ENCODE results near the gene C14orf119.

The C14orf119 gene

DNA sequence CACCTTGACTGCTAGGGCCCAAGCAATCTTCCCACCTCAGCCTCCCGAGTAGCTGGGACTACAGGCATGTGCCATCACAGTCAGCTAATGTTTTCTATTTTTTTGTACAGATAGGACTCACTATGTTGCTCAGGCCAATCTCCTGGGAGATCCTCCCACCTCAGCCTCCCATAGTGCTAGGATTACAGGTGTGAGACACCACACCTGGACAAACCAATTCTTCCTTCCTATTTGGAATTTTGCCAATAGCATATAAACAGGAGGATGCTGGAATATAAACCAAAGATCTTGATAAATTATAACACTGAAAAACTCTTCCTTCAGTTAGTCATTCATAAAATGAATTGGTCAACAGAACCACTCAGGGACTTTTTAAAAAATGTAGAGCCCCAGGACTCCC, 8.7 kb upstream of the C14orf119 start:
- Histone ChIP-seq H3K79me2 (ENCODE audit: control insufficient read depth, low read length) (peaks cover 15% of the 10 kb centered on the region), H3K36me3 (ENCODE audit: control insufficient read depth, low read length) (peaks cover 95% of the 10 kb centered on the region), H3K4me1 (ENCODE audit: control insufficient read depth, low read length) (no peaks in the 10 kb centered on the region), H3K27me3 (ENCODE audit: control insufficient read depth, low read length) (no peaks in the 10 kb centered on the region), H4K20me1 (ENCODE audit: control insufficient read depth, insufficient read depth, low read depth, low read length) (no peaks in the 10 kb centered on the region), H3F3A (ENCODE audit: control insufficient read depth, insufficient read depth) (no peaks in the 10 kb centered on the region), H3K27ac (ENCODE audit: low read depth, low read length) (no peak overlapping the region), H3K4me3 (ENCODE audit: low read length) (no peak overlapping the region), H3K9me3 (ENCODE audit: control insufficient read depth, insufficient read depth, low read length) (no peaks in the 10 kb centered on the region), H3K4me2 (ENCODE audit: low read length) (no peak overlapping the region), H3K9me2 (replicated peaks; ENCODE audit: control insufficient read depth, low read length) (no peaks in the 10 kb centered on the region)
- TF ChIP-seq EZH2phosphoT487 (IDR thresholded peaks at IDR 0.05; ENCODE audit: borderline replicate concordance, low read length): no peak
- TF ChIP-seq, protein P1, sequence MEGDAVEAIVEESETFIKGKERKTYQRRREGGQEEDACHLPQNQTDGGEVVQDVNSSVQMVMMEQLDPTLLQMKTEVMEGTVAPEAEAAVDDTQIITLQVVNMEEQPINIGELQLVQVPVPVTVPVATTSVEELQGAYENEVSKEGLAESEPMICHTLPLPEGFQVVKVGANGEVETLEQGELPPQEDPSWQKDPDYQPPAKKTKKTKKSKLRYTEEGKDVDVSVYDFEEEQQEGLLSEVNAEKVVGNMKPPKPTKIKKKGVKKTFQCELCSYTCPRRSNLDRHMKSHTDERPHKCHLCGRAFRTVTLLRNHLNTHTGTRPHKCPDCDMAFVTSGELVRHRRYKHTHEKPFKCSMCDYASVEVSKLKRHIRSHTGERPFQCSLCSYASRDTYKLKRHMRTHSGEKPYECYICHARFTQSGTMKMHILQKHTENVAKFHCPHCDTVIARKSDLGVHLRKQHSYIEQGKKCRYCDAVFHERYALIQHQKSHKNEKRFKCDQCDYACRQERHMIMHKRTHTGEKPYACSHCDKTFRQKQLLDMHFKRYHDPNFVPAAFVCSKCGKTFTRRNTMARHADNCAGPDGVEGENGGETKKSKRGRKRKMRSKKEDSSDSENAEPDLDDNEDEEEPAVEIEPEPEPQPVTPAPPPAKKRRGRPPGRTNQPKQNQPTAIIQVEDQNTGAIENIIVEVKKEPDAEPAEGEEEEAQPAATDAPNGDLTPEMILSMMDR (IDR thresholded peaks at IDR 0.05; ENCODE audit: low read depth, low read length, poor library complexity, severe bottlenecking): no peak

DNA sequence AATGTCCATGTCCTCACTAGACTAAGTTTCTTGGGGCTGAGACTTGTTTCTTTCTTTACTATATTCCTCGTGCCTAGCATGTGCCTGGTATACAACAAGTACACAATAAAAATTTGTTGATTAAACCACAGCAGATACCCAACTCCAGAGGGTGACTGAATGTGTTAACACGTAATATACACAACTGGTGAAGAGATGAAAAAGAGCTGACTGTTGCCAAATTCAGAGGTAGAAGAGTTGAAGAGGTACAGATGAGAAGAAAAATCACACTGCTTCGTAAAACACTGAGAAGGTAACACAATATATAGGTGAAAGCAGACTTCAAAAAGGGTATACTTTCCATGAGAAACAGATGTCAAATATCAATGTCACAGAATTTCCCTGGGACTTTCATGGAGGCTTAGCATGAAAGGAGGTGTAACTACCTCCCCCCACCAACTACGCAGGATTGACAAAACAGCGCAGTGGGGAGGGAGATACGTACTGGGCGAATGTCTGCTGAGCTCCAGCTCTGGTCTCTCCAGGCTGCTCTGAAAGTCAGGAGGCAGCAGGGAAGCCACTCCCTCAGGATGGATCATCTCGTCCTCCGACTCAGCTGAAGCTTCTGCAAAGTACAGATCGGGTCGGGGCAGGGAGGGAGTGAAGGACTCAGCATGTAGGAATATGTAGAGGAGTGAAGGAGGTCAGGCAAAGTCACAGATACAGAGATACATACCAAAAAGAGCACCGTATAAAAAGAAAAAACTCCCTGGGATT, 5.6 kb upstream of the C14orf119 start:
- H3K9me2 ChIP-seq (replicated peaks; ENCODE audit: control insufficient read depth, low read length): no peaks in the 10 kb centered on the region
- H3K4me3 ChIP-seq (ENCODE audit: low read length): no peak overlapping the region
- TF ChIP-seq EZH2phosphoT487 (IDR thresholded peaks at IDR 0.05; ENCODE audit: borderline replicate concordance, low read length): no peak
- TF ChIP-seq, protein P1 (IDR thresholded peaks at IDR 0.05; ENCODE audit: low read depth, low read length, poor library complexity, severe bottlenecking): no peak
- H3K27ac ChIP-seq (ENCODE audit: low read depth, low read length): no peak overlapping the region
- H3K36me3 ChIP-seq (ENCODE audit: control insufficient read depth, low read length): peaks cover 89% of the 10 kb centered on the region
- peaks cover 15% of the 10 kb centered on the region for H3K4me1 ChIP-seq (ENCODE audit: control insufficient read depth, low read length)
- peaks cover 46% of the 10 kb centered on the region for H3K79me2 ChIP-seq (ENCODE audit: control insufficient read depth, low read length)
- H3K4me2 ChIP-seq (ENCODE audit: low read length): no peak overlapping the region
- peaks cover 14% of the 10 kb centered on the region for H4K20me1 ChIP-seq (ENCODE audit: control insufficient read depth, insufficient read depth, low read depth, low read length)
- H3K9me3 ChIP-seq (ENCODE audit: control insufficient read depth, insufficient read depth, low read length): no peaks in the 10 kb centered on the region
- H3K27me3 ChIP-seq (ENCODE audit: control insufficient read depth, low read length): no peaks in the 10 kb centered on the region
- H3F3A ChIP-seq (ENCODE audit: control insufficient read depth, insufficient read depth): no peaks in the 10 kb centered on the region

DNA sequence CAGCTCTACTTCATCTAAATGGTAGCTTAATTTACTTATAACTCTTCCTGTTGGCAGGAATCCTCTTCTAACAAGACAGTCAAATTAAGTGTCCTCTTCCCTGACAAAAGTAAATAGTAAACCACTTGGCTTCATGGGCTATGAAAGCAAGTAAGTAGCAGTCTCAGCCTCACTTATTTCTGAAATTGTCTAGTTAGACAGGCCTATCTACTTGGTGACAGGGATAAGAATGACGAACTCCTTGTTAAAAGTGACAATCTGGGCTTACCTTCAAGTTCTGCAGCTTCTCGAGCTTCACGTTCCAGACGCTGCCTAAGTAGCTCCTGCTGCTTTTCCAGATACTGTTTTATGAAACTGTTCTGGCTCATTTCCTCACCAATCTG, 5.1 kb upstream of the C14orf119 start:
- Histone ChIP-seq H3K79me2 (ENCODE audit: control insufficient read depth, low read length) (peaks cover 49% of the 10 kb centered on the region), H3K27me3 (ENCODE audit: control insufficient read depth, low read length) (no peaks in the 10 kb centered on the region), H3K4me1 (ENCODE audit: control insufficient read depth, low read length) (peaks cover 15% of the 10 kb centered on the region), H3K9me3 (ENCODE audit: control insufficient read depth, insufficient read depth, low read length) (no peaks in the 10 kb centered on the region), H3F3A (ENCODE audit: control insufficient read depth, insufficient read depth) (no peaks in the 10 kb centered on the region), H3K4me2 (ENCODE audit: low read length) (no peak overlapping the region), H3K27ac (ENCODE audit: low read depth, low read length) (no peak overlapping the region), H3K9me2 (replicated peaks; ENCODE audit: control insufficient read depth, low read length) (no peaks in the 10 kb centered on the region), H3K4me3 (ENCODE audit: low read length) (no peak overlapping the region), H3K36me3 (ENCODE audit: control insufficient read depth, low read length) (peaks cover 85% of the 10 kb centered on the region), H4K20me1 (ENCODE audit: control insufficient read depth, insufficient read depth, low read depth, low read length) (peaks cover 14% of the 10 kb centered on the region)
- no peak for TF ChIP-seq EZH2phosphoT487 (IDR thresholded peaks at IDR 0.05; ENCODE audit: borderline replicate concordance, low read length)
- TF ChIP-seq, protein P1 (IDR thresholded peaks at IDR 0.05; ENCODE audit: low read depth, low read length, poor library complexity, severe bottlenecking): no peak
